Hepatocyte (in vitro differentiated cells): ENCODE data around the gene STK11.

ENCODE experiments used
- CTCF ChIP-seq: fragments of 200-600 bp; sonication (generic); IDR thresholded peaks from 2 replicates; pipeline ENCODE4 v1.5.1; 2016; ENCODE audit warnings: antibody characterized with exemption, mild to moderate bottlenecking; ENCODE audit not compliant: poor library complexity
- EZH2 ChIP-seq: fragments of 200-600 bp; sonication (generic); IDR thresholded peaks from 2 replicates; pipeline ENCODE4 v1.6.1; 2016; ENCODE audit warnings: antibody characterized with exemption, mild to moderate bottlenecking, borderline replicate concordance
- EZH2phosphoT487 ChIP-seq: fragments of 200-600 bp; sonication (generic); IDR thresholded peaks from one replicate; pipeline ENCODE4 v1.6.1; 2018; ENCODE audit warnings: antibody characterized with exemption, mild to moderate bottlenecking, low read depth, moderate library complexity; ENCODE audit not compliant: unreplicated experiment, severe bottlenecking

DNA sequence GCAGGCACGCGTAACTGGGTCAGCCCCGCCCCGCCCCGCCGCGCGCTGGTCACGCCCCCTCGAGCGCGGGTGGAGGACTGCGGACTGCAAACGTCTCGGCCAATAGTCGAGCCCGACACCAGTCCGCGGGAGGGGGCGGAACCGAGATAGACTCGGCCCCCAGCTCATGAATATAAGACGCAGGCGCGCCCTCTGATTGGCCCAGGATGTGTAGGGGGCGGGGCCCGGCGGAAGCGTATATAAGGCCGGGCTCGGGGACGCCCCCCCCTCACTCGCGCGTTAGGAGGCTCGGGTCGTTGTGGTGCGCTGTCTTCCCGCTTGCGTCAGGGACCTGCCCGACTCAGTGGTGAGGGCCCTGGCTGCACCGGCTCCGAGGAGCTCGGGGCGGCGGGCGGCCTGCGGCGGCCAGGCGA lies 63.5 kb downstream of the STK11 start, which contains the start of gene CIRBP:
- no peak for TF ChIP-seq EZH2
- no peak for TF ChIP-seq CTCF
- TF ChIP-seq EZH2phosphoT487, result no peak
